ENCODE measurements around the gene PPP2R2B.

Gene PPP2R2B

GRCh38 chr5:146802945-146803522 lies 75.5 kb downstream of the PPP2R2B start:
- no peak for TF ChIP-seq CTCF (conservative IDR thresholded peaks at IDR 0.05; ENCODE audit: low read depth, low read length)
- no peak overlapping the region for H3K4me3 ChIP-seq (ENCODE audit: low read depth, low read length)
- no peak for DNase-seq (ENCODE audit: low read depth)

DNA sequence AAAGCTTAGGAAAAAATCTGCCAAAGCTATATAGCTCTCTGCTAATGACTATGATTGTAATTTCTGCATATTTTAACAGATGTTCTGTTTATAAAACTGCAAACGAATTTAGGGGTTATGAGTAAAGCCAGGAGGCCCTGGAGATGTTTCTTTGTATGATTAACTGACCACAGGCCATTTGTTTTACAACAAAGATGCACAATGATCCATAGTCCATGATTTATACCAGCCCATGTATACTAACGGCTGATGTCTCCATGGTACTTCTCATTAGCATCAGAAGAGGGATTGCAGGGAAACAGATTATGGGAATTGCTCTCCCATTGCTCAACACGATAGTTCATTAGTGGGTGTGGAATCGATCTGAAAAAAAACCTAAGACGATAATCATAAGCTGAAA lies 78.9 kb downstream of the PPP2R2B start:
- no peak overlapping the region for H3K4me3 ChIP-seq (ENCODE audit: low read depth, low read length)
- DNase-seq (ENCODE audit: low read depth), result no peak
- no peak for TF ChIP-seq CTCF (conservative IDR thresholded peaks at IDR 0.05; ENCODE audit: low read depth, low read length)

- TF ChIP-seq CTCF (conservative IDR thresholded peaks at IDR 0.05; ENCODE audit: low read depth, low read length), result no peak
- DNase-seq (ENCODE audit: low read depth), result no peak
- H3K4me3 ChIP-seq (ENCODE audit: low read depth, low read length), result no peak overlapping the region
These were observed 79.3 kb downstream of the PPP2R2B start for GRCh38 chr5:146799231-146799630.

GRCh38 chr5:146797658-146798057 lies 80.9 kb downstream of the PPP2R2B start:
- no peak for DNase-seq (ENCODE audit: low read depth)
- TF ChIP-seq CTCF (conservative IDR thresholded peaks at IDR 0.05; ENCODE audit: low read depth, low read length), result no peak
- H3K4me3 ChIP-seq (ENCODE audit: low read depth, low read length), result no peak overlapping the region

- TF ChIP-seq CTCF (conservative IDR thresholded peaks at IDR 0.05; ENCODE audit: low read depth, low read length), result no peak
- DNase-seq (ENCODE audit: low read depth), result no peak
- no peak overlapping the region for H3K4me3 ChIP-seq (ENCODE audit: low read depth, low read length)
These were observed 81.6 kb downstream of the PPP2R2B start for GRCh38 chr5:146796911-146797310.

- no peak for TF ChIP-seq CTCF (conservative IDR thresholded peaks at IDR 0.05; ENCODE audit: low read depth, low read length)
- no peak for DNase-seq (ENCODE audit: low read depth)
These were observed 82.4 kb downstream of the PPP2R2B start for GRCh38 chr5:146796144-146796543.

GRCh38 chr5:146794326-146795029 lies 84.1 kb downstream of the PPP2R2B start:
- no peak for DNase-seq (ENCODE audit: low read depth)
- H3K4me3 ChIP-seq (ENCODE audit: low read depth, low read length), result no peak overlapping the region
- no peak for TF ChIP-seq CTCF (conservative IDR thresholded peaks at IDR 0.05; ENCODE audit: low read depth, low read length)

More at GRCh38 chr5:146796144-146796543, 82.4 kb downstream of the PPP2R2B start:
- H3K4me3 ChIP-seq (ENCODE audit: low read depth, low read length), result no peak overlapping the region
